Activated naive CD4-positive, alpha-beta T cell (primary cell): ENCODE data around the gene IGSF11.
"Not testable (repeated sequence)": the region's sequence is repeated elsewhere in the genome, so short reads cannot be mapped to it uniquely, and the experiment has no call there.

ENCODE experiments used
- DNase-seq, 4 experiments: peaks; one replicate each; lab custom pipeline; 2025; lab: John Stamatoyannopoulos, UW

Gene IGSF11

GRCh38 chr3:118884748-118885206 is 149.9 kb downstream of the IGSF11 start:
- DNase-seq = peak; percentile 32 to 79 (median 65)

- peak in 3 of 4 experiments; percentile 17 to 54 (median 52) for DNase-seq
Measured at GRCh38 chr3:118882353-118882947, 152.2 kb downstream of the IGSF11 start.

- DNase-seq = no peak
Measured at GRCh38 chr3:118868051-118868450, 166.6 kb downstream of the IGSF11 start.

GRCh38 chr3:118863731-118864322 is 170.8 kb downstream of the IGSF11 start:
- no peak for DNase-seq

GRCh38 chr3:118859950-118860349 is 174.7 kb downstream of the IGSF11 start:
- DNase-seq = no peak

GRCh38 chr3:118851466-118852193 is 183.0 kb downstream of the IGSF11 start:
- not testable (repeated sequence) for DNase-seq

DNA sequence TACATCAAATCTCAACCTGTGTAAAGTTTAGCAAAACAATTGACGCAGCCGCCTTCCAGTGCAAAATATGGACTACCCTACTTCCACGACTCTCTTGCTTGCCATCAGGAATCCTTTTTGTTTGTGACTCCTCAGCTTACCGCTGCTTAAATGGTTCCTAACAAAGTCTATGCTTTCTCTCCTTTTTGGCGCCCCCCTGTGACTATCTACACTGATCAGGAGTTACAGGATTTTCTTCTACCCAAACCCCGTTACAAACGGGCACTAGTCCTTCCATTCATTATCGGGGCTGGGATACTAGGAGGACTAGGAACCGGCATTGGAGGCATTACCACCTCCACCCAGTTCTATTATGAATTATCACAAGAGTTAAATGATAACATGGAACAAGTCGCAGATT is 184.0 kb downstream of the IGSF11 start:
- DNase-seq = no peak
